Activated CD8-positive, alpha-beta memory T cell treated with anti-CD3 and anti-CD28 coated beads for 1 hour (primary cell): ENCODE measurements around the gene AARSD1.
A peak's percentile ranks its signal among the peaks of the same experiment; 100 is the strongest.
"Not testable (repeated sequence)": the region's sequence is repeated elsewhere in the genome, so short reads cannot be mapped to it uniquely, and the experiment has no call there.

Source experiments
- DNase-seq, 2 donors: peaks; one replicate each; pipeline ENCODE4 v3.0.0-alpha.2; 2020; ENCODE audit warnings: low read depth in 1 of 2; ENCODE audit errors: extremely low read depth in 1 of 2

The AARSD1 gene, protein sequence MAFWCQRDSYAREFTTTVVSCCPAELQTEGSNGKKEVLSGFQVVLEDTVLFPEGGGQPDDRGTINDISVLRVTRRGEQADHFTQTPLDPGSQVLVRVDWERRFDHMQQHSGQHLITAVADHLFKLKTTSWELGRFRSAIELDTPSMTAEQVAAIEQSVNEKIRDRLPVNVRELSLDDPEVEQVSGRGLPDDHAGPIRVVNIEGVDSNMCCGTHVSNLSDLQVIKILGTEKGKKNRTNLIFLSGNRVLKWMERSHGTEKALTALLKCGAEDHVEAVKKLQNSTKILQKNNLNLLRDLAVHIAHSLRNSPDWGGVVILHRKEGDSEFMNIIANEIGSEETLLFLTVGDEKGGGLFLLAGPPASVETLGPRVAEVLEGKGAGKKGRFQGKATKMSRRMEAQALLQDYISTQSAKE

DNA sequence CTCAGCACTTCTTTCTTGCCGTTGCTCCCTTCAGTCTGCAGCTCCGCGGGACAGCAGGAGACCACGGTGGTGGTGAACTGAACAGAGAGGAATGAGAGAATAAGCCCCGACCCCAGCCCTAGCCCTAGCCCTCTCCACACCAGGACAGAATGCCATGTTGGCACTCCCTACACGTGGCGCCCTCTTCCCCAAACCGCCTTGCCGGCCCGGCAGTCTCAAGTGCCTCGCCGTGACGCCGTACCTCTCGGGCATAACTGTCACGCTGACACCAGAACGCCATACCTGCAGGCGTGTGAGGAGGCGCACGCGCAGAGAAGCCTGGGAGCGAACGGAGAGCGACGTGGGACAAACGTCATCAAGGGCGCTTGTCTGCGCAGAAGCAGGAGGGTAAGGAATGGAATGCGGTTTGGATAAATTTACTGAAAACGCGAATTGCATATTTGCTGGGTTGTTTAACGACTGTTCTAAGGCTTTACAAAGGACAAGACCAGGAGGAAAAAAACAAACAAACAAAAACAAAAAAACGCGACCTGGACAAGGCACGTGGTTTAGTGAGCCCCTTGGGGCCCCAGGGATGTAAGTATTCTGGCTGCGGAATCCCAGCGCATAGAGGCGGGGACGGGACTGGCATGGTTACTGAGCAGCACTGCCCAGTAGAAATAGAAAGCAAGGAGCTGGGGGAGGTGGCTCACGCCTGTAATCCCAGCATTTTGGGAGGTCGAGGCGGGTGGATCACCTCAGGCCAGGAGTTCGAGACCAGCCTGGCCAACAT, at the start of gene AARSD1:
AARSD1 (minus strand) TSS at position 294 of the 772 bp plus-strand sequence; CDS start at position 280, 14 bp downstream.
- peak; percentile 73 to 77 for DNase-seq

DNA sequence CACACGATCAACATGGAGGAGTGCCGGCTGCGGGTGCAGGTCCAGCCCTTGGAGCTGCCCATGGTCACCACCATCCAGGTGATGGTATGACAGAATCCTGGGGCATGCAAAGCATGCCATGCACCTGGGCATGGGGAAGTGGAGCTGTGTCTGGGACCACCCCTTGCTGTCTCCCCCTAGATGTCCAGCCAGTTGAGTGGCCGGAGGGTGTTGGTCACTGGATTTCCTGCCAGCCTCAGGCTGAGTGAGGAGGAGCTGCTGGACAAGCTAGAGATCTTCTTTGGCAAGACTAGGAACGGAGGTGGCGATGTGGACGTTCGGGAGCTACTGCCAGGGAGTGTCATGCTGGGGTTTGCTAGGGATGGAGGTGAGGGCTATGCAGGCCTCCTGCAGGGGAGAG, 49.0 kb upstream of the AARSD1 start:
- no peak for DNase-seq

DNA sequence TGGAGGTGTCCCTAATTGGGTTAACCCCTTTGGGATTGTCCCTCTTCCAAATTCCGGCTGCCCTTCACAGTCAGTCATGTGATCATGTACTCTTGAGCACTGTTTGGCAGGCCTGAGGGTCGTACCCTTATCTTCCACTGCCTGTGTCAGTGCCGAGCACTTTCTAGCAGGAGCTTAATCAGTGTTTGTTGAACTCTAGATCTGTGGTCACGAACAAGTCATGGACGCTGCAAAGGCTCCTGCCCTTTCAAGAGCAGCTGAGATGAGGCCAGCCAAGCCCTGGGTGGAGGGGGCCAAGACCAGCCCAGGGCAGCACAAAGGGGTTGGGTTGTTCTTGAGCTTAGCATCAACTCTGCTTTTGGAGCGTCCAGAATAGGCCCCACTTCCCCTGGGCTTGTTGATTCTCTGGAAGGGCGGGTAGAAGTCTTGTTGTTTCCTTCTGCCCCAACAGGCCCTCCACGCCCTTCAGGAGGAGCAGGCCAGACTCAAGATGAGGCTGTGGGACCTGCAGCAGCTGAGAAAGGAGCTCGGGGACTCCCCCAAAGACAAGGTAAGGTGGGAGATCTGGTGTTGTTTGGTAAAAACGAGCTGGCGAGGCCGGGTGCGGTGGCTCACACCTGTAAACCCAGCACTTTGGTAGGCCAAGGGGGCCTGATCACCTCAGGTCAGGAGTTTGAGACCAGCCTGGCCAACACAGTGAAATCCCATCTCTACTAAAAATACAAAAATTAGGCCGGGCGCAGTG, 47.6 kb upstream of the AARSD1 start:
- DNase-seq = no peak

DNA sequence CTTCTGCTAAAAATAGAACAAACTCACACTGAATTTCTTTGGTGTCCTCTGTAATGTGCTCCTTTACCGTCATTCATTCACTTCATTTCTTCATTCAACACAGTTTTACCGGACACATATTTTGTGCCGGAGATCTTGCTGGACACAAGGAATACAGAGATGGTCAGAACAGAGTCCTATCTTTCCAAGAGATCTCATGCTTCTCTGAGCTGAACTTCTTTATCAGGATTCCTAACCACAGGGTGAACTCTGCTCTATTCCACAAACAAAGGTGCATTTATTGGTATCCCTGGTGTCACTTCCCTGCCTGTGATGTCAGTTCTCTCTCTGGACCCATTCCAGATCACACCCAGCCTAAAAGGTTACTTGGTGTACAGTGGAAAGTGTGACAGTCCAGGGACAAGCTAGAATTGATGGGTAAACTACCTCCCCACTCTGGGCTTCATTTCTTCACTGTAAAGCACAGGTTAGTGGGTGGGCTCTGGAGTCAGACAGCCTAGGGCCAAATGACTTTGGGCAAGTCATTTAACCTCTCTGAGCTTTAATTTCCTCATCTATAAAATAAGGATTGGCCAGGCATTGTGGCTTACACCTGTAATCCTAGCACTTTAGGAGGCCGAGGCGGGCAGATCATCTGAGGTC, 46.5 kb upstream of the AARSD1 start:
- DNase-seq = no peak

DNA sequence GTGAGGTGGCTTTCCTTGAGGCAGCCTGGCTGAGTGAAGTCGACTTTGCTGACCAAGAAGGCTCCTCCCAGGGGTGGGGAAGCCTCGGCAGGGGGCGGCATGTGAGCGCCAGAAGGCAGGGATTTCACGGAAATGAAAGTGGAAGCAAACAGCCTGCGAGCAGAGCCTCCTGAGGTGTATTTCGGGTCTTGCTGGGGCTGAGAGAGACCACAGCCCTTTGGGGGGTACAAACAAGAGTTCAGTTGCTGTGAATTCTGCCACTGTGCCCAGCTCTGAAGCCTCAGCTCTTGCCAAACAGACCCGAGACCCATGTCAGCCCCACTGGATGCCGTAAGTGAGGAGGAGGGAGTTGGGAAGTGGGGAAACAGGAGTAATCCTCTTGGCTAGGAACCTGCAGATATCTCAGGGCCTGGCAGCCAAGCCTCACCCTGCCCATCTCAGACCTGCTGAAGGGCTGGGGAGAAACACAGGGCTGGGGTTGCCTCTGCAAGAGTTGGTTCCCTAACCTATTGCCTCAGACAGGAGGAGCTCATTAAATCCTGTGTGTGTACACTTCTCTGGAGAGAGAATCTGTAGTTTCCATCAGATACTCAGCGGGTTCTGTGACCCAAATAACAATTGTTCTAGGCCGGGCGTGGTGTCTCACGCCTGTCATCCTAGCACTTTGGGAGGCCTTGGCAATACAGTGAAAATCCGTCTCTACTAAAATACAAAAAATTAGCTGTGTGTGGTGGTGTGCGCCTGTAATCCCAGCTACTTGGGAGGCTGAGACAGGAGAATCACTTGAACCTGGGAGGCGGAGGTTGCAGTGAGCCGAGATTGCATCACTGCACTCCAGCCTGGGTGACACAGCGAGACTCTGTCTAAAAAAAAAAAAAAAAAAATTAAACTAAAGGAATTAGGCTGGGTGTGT, 42.6 kb upstream of the AARSD1 start, which contains the start of gene IFI35:
IFI35 (plus strand) TSS at position 146 of the 913 bp plus-strand sequence; CDS start at position 310, 164 bp downstream.
- DNase-seq = peak; percentile 51 to 74

DNA sequence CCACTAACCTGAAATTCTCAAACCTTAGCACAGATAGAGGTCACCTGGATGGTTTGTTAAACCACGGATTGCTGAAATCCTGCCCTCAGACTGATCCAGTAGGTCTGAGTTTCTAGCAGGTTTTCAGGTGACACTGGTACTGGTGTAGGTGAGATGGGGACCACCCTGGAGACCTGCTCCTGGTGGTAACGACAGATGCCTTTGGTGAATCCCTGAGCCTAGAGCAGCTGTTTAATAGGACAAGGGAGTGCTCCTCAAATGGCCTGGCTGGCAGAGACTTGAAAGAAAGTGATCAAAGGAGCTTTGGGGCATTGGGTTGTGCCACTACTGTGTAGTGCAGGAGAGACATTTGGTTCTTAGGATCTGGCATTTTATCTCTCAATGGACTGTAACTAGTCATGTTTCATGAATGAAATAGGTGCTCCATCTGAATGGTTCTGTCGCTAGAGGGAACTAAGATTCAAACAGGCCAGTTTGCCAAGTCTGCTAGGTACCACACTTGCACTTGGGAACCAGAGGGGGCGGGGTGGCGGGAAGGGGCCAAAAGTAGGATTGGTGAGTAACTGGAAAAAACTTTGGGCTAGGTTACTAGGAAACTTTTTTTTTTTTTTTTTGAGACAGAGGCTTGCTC, 39.4 kb upstream of the AARSD1 start:
- DNase-seq = no peak

DNA sequence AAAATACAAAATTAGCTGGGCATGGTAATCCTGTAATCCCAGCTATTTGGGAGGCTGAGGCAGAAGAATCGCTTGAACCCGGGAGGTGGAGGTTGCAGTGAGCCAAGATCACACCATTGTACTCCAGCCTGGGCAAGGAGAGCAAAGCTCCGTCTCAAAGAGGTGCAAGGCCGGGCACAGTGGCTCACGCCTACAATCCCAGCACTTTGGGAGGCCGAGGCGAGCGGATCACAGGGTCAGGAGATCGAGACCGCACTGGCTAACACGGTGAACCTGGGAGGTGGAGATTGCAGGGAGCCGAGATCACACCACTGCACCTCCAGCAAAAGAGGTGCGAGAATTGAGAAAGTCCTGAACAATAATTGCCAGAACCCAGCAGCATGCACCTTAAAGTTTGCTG, 36.6 kb upstream of the AARSD1 start:
- DNase-seq = not testable (repeated sequence)

DNA sequence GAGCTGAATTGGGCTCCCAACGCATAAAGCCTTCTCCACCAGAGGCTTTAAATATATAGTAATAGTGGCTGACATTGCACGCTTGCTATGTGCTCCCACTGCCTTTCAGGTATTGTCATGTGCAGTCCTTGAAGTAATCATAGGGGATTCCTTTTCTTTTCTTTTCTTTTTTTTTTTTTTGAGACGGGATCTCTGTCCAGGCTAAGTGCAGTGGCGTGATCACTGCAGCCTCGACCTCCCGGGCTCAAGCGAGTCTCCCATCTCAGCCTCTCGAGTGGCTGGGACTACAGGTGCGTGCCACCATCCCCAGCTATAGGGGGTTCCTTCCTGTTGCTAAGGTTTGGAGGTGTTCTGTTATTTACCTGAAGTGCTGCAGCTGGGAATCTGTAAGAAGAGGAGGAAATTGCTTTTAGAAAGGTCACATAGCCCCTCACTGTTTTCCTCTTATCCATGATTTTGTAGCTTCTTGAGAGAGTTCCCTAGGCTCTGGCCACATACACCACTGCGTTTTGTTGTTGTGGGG, 34.8 kb upstream of the AARSD1 start:
- no peak for DNase-seq

DNA sequence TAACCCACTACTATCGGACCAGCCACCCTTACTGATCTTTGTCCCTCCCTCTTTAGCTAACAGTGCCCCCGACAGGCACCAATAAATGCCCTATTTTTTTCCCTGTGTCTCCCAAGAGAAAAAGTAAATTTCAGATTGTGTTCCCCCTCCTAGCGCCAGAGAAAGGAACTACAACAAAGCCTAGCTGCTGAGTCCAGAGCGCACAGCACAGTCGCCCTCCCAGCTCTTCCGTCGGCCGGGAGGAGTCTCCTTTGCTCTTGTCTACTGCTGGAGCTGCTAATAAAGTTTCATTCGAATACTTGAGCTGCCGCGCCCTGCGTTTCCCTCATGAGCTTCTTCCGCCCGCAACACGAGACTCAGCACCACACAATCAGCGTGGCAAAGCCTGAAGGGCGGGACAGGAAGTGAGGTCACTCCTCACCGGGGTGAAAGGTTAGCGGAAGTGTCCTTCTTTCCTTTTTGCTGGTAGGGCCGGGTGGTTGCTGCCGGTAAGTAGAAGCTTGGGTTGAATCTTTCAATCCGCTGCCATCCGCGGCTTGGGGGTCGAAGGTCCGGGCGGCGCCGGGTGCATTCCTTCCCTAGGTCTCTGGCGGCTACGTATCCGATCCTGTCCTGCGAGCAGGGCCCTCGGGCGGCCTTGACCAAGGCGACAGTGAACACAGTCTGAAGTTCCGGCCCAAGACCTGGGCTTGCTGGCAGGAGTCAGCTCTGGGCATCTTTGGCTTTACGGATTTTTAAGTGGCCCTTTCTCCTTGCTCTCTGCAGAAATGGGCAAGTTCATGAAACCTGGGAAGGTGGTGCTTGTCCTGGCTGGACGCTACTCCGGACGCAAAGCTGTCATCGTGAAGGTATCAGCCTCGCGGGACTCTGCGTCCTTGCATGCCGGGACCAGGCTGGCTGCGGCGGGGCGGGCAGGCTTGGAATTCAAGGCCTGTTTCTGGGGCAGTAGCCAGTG, 34.0 kb upstream of the AARSD1 start, which contains the start of gene RPL27:
RPL27 (plus strand) TSS at position 436 of the 955 bp plus-strand sequence; CDS start at position 768, 332 bp downstream.
- peak; percentile 94 for DNase-seq

DNA sequence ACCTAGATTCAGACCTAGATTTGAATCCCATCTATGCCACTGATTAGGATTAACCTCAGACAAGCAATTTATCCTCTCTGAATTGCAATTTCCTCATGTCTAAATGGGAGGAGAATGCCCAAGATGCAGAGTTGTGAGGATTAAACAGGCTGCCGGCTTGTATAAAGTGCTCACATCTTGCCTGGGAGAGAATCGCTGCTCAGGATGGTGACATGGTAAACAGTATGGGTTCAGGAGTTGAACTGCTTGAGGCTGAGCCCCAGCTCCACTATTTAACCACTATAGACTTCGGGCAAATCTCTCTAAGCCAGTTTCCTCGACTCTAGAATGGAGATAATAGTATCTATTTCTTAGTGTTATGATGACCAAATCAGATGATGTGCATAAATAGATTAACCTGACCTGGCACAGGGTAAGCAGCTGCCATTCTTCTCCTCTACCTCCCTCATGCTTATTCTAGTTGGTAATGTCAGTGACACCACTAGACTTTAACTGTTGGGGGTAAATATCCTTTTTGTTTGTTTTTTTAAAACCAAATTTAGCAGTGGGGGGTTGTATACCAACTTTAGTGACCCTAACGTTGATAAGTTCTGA, 33.2 kb upstream of the AARSD1 start:
- DNase-seq = no peak

DNA sequence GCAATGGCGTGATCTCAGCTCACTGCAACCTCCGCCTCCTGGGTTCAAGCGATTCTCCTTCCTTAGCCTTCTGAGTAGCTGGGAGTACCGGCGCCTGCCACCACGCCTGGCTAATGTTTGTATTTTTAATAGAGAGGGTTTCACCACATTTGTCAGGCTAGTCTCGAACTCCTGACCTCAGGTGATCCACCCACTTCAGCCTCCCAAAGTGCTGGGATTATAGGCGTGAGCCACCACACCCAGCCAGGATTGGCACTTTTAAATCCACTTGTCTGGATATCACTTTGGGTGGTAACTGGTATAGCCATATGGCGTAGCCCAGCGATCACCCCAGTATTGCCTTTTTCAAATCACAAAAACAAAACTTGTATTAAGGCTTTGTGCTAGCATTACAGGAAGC, 29.7 kb upstream of the AARSD1 start:
- not testable (repeated sequence) for DNase-seq

DNA sequence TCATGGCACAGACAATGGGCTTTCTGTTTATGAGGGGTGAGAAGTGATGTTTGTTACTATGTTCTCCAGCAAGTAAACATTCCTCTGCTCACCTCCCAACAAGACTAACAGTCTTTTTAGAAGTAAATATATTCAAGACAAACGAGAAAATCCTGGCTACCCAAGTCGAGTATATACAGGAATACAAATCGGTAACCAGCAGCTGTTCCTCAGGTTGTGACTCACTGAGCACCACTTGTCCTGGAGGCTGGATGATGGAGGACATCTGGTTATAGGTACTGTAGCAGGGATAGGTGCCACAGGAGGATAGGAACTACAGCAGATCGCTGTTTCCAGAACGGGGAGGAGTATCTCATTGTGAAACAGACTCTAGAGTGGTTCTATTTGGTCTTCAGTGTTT, 28.6 kb upstream of the AARSD1 start:
- DNase-seq = no peak

DNA sequence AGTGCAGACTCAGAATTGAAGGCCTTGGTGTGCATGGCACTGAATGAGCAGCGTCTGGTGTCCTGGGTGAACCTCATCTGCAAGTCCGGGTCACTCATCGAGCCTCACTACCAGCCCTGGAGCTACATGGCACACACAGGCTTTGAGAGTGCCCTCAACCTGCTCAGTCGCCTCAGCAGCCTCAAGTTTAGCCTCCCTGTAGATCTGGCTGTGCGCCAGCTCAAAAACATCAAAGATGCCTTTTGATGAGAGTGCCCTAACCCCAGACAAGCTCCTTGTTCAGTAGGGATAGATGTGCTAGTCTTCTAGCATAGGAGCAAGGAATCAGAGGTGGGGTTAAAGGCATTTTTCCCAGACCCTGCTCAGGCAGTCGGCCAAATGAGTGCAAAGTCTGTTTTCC, 27.2 kb upstream of the AARSD1 start:
- no peak for DNase-seq

DNA sequence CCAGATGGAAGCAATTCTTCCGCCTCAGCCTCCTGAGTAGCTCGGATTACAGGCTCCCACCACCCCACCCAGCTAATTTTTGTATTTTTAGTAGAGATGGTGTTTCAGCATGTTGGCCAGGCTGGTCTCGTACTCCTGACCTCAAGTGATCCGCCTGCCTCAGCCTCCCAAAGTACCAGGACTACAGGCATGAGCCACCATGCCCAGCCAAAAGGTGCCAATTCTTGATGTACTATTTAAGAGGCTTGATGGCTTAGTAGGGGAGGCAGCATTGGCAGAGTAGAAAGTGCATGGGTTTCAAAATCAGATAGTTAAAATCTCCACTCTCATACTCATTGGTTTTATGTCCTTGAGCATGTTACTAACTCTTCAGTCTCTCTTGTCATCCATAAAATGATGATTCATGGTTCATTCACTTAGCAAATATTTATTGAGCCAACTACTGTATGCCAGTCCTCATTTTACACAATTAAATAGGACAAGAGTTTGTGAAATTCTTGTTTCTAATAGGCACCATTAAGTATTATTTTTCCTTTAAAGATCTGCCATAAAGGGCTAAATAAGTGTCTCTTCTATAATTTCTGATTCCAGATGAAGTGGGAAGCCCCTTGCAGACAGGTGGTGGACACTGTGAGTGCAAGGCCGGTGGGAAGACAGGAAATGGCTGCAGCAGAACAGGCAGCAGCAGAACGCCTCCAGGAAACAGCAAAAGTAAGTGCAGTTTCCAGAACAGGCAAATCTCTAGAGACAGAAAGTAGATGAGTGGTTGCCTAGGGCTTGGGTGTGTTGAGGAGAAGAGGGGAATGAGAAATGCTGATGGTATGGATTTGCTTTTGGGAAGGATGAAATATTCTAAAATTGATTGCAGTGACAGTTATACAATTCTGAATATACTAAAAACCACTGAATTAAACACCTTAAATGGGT, 25.7 kb upstream of the AARSD1 start:
- DNase-seq = no peak

DNA sequence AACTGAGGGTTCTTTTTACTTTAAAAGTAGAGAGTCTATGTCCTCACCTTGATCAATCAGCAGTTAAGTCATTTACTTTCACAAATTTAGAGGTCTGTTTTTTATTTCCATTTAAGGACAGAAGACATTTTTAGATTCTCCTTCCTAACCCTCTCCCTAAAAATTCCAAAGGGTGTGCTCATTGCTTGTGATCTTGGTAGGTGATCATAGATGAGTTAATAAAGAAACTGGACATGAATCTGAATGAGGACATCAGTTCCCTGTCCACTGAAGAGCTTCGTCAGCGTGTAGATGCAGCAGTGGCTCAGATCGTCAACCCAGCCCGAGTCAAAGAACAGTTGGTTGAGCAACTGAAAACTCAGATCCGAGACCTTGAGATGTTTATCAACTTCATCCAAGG, 24.9 kb upstream of the AARSD1 start:
- no peak for DNase-seq

DNA sequence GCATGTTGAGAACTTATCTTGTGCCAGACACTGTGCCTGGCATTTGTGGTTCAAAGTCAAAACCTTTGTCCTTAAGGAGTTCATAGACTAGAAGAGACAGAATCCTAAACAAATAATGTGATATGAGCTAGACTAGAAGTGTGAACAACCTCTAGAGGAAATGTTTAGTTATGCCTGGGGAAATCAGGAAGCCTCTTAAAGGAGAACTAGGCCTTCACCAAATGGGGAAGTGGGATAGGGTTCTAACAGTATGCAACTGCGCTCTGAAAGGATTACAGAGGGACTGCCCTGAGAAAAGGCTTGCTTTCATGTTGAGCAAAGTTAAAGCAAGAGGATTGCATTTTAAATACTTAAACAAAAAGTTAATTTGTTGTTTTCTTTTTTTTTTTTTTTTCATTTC, 21.0 kb upstream of the AARSD1 start:
- no peak for DNase-seq
